Activated effector memory CD4-positive, alpha-beta T cell treated with anti-CD3 and anti-CD28 coated beads, Interleukin-2, amount 50 U/mL, for 16 hours (primary cell): Measurements from ENCODE around the gene LPAR5.
"Not testable (repeated sequence)": the region's sequence is repeated elsewhere in the genome, so short reads cannot be mapped to it uniquely, and the experiment has no call there.

Experiments used
- DNase-seq: peaks from one replicate; pipeline ENCODE4 v3.0.0-alpha.2; 2020

LPAR5 gene

DNA sequence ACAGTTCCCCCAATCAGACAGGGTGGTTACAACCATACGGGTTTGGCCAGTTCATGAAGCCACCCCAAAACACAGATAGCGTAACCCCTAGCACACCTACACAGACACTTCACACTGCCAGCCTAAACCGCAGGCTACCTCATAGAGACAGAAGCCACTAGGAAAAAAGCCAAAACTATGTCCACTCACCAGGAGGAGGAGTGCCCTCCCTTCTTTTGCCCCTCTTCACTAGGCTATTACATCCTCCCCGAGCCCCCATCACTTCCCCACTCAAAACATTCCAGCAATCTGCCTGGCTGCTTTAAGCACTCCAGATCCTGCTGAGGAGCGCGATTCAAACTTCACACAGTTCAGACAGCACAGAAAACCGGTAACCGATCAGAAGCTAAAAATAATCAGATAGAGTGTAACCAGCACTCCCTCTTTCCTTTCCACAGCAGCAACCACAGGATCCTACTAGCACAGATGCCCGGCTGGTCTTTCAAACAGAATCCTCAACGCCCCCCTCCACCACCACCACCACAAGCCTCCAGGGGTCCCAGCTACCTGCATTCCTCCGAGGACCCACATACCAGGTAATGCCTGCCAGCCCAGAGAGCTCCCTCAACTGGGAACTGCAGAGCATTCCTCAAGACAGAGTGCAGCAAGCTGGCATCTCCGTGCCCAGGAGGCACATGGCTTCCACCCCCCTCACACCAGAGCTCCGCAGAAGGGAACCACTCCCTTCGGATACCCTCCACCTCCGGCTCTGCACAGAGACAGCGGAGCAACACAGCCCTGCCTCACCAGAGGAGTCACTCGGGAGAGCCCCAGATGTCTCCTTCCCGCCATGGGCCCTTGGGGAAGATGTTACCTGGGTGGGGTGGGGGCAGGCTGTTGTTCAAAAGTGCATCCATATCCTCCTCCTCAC lies 30.1 kb downstream of the LPAR5 start:
- DNase-seq = peak; percentile 74

DNA sequence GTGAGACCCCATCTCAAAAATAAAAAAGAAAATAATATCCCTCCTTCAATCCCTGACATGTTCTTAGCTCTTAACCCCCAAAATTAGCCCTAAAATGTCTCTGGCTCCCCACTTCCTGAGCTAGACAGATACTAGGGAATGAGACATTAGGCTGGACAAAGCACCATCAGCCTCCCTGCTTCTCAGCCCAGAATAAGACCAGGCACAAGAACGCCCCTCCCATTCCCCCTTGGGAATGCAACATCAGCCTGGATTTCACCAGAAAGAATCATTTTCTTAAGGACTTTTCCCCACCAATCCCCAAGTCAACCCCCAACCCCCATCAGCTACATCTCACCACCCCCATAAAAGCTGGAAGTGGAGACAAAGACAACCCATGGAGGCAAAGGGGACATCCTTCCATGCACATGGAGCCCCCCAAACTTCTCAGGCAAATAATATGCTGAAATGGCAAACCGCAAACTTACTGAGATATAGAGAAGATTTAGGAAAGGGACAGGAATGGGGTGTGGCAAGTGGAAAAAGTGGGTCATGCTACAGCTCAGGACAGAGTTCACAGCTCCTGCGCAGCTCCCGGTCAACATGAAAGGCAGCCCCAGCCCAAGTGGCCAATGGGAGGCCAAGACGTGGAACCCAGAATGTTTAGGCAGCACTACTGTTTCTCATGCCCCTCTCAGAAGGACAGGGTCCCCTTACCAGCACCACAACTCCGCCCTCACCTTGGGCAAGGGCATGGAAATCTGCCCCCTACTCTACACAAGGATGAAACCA lies 31.3 kb downstream of the LPAR5 start:
- no peak for DNase-seq

DNA sequence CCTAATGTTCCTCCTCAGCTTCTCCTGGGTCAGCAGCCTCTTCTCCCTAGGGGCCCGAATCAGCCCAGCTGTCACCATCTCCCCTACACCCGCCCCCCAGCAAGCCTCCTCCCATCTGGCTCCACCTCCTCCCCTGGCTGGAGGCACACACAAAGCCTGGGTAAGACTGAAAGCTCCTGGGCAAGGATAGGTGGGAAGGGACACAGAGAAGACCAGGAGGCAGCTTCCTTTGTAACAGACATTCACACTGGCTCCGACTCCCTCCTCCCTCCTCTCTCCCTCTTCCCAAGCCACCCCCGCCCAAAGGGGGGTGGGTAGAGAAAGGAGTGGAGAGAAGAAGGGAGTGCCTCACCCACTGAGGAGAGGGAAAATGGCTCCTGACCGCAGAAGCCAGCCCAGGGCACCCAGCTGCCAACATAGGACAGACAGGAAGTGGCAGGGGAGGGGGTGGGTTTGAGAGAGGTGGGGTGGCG lies 32.6 kb downstream of the LPAR5 start:
- peak; percentile 80 for DNase-seq

DNA sequence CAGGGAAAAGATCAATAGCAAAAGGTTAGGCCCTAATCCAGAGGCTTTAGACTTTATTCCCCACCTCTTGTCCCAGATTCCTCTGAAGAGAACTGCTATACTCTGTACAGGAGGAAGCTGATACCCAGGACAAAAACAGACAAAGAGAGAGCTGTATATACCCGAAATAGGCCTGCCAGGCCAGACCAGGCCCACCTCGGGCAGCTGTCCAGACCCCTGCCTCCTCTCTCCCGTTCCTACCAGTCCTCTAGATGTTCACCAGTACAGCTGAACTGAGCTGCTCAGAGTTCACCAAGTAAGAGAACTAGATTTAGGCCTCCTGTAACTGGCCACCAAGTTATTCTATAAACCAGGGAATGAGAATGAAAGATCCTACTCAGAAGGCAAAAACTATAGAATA lies 33.2 kb downstream of the LPAR5 start:
- DNase-seq = no peak

DNA sequence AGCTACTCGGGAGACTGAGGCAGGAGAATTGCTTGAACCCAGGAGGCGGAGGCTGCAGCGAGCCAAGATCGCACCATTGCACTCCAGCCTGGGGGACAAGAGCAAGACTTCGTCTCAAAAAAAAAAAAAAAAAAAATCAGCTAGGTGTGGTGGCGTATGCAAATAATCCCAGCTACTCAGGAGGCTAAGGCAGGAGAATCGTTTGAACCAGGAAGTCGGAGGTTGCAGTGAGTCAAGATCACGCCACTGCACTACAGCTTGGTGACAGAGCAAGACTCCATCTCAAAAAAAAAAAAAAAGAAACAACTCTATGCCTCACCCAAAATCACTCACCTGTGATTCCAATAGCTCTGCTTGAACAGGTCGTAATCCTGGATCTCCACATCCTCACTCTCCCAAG lies 40.1 kb downstream of the LPAR5 start:
- DNase-seq = not testable (repeated sequence)

DNA sequence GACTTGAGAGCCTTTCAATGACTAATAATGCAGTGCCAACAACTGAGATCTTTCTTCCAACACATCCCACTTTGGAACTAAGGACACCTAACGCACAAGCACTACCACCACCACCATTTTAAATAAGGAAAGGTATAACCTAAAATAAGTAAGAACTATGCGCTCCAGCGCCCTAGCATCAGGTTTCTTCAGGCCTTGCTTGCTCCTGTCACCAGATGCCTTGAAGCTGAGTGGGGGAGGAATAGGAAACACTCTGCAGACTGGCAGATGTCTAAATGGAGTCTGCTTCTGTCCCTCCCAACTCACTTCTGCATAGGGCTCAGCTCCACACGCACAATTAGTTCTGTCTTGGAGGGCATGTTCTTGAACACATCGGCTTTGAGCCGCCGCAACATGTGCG lies 43.7 kb downstream of the LPAR5 start:
- no peak for DNase-seq

DNA sequence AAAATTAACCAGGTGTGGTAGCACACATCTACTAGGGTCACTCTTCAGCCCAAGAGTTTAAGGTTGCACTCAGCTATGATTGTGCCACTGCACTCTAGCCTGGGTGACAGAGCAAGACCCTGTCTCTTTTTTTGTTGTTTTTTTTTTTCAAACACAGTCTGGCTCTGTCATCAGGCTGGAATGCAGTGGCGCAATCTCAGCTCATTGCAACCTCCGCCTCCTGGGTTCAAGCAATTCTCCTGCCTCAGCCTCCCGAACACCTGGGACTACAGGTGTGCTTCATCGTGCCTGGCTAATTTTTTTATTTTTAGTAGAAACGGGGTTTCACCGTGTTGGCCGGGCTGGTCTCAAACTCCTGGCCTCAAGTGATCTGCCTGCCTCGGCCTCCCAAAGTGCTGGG lies 49.2 kb downstream of the LPAR5 start:
- not testable (repeated sequence) for DNase-seq

DNA sequence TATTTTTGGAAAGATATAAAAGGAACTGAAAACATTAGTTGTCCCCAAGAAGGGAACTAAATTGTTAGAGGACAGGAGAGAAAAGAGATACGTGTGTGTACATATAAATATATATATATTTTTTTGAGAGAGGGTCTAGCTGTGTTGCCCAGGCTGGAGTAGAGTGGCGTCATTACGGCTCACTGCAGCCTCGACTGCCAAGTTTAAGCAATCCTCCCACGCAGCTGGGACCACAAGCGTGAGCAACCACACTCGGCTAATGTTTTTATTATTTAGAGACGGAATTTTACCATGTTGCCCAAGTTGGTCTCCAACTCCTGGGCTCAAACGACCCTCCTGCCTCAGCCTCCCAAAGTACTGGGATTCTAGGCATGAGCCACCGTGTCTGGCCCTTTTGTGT lies 51.5 kb downstream of the LPAR5 start:
- no peak for DNase-seq

DNA sequence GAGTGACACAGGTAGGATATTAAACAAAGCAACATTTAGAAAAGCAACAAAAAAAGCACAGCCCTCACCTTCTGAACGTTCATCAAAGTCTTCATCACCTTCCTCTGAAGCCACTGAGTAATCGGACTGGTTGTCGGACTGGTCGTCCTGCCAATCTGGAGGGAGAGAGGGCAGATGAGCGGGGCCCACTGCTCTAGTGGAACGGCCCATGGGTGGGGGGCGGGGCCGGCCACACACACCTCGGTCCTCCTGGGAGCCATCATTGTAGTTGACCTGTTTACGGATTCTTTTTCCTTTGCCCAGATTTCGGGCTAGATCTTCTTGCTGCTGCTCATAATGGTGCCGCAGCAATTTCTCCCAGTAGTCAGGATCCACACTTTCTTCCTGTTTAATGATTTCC lies 52.8 kb downstream of the LPAR5 start:
- no peak for DNase-seq

DNA sequence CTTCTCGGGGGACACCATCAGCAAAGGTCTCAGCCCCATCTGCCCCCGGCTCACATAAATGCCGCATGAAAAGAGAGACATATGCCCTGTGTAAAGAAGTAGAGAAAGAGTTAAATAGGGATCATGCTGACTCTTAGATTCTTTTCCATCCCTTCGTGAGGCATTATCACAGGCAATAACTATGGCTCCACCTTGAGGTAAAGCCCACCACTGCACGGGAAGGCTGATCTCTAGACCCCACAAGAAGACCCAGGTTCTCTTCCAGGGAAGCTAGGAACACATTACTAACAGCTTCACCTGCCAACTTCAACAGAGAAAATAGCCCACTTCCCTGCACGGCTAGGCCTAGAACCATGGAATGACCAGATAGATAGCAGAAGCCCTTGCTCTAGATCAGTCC lies 53.6 kb downstream of the LPAR5 start:
- no peak for DNase-seq

DNA sequence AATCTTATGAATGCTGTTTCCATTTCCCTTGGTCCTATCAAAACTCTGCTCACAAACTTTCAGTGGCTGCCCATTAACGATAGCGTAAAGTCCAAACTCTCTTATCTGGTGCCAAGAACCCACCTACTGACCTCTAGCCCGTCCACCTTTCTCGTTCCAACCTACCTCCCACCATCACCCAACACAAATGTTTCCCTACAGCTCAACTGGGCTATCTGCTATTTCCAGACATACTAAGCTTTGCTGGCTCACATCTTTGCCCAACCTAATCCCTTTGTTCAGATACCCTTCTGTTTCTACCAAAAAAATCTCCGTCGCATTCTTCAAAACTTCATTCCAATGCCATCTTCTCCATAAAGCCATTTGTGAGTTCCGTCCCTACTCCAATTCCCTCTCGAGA lies 60.1 kb downstream of the LPAR5 start:
- DNase-seq = no peak

DNA sequence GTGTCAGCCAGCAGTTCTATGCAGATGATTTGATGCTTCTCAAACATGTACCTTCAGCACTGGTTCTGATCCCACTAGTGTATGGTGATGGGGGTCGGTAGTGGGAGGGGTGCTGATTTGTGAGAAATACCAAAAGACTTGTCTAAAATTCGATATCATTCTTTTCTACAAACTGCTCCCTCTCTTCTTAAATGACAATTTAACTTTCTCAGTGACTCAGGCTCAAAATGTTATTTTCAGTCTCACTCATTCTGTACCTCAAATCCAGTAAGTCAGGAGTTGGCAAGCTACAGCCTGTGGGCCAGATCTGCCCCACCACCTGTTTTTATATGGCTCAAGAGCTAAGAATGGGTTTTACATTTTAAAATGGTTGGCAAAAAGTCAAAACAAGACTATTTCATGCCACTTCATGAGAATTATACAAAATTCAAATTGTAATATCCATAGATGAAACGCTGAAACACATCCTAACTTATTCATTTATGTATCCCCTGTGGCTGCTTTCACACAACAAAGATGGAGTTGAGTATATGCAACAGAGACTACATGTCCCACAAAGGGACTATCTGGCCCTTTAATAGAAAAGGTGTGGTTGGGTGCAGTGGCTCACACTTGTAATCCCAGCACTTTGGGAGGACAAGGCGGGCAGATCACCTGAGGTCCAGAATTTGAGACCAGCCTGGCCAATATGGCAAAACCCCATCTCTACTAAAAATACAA lies 61.0 kb downstream of the LPAR5 start:
- DNase-seq = no peak

DNA sequence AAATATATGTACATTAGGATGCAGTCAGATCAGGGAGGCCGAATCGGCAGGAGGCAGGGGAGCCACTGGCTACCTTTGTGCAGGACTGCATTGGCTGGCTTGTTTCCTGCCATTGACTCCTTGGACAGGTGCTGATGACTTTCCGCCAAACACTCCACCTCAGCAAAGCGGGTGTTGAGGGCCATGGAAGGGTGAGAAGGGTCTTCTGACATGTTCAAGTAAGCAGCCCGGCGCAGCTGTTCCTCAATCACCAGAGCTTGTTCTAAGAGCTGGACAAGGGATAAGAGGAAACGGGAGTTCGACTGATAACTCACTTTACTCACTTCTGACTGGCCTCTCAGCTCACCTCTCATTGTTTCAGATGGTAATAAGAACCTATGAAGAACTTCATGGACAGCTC lies 62.8 kb downstream of the LPAR5 start:
- DNase-seq = no peak

DNA sequence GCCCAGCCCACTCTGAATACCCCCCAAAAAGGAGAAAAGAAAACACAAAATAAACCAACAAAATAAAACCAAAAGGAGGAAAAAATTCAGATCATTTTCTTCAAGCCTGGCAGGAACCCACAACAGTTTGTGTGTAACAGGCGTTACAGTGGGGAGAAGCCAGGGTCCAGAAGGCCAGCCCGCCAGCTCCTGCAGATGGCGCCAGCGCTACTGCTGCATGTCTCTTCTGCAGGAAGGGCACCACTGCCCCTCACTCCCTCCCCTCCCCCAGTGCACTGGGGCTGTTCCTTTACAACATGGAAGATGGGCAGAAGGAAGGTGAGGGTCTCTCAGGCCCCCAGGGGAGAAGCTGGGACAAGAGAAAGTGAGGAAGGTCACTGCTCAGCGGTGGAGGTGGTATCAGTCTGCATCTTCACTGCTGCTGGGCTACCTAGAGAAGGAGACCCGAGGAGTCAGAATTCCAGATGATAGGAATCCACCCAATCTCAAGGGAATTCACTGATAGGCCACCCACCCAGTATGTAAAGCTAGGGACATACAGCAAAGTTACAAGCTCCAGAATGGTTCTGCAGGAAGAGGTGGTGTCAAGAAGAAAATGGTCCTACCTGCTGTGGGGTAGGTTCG lies 65.4 kb downstream of the LPAR5 start:
- peak; percentile 76 for DNase-seq

DNA sequence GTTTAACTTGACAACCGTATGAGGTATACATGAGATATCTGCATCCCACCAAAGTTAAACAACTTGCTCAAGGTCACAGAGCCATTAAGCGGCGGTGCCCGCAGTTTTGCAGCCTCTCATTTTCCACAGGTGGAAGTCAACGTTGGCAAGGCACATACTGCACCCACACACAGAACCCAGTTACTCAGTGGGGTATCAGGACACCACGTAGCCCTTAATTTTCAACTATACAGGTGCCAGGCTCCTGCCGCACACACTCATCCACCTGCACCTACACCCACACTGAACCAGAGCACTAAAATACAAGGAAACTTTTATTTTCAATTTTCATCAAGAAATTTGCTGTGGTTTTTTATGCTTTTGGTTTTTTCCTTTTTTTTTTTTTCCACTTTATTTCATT lies 66.0 kb downstream of the LPAR5 start:
- no peak for DNase-seq

DNA sequence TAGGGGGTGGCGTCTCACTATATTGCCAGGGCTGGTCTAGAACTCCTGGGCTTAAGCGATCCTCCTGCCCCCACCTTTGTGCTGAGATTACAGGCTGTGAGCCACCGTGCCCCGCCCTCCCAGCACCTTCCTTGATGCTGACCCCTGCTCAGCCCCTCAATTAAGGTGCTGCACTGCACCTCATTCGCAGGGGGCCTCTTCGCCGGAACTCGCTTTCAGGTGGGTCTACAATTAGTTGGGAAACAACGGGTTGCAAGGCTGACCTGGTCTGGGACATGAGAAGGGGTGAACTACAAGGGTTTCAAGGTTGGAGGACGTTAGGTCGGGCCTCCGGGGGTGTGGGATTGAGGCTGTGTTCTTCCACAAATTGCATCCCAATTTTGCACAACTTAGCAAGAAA lies 66.4 kb downstream of the LPAR5 start:
- no peak for DNase-seq
